GM12872 (cell line): ENCODE measurements around the gene SLC35B4.

Experiments used
- CTCF ChIP-seq: IDR thresholded peaks from 3 replicates; pipeline ENCODE4 v1.5.1; 2011; ENCODE audit warnings: low read depth, mild to moderate bottlenecking, low read length, moderate library complexity; ENCODE audit not compliant: insufficient read depth

Gene SLC35B4

GRCh38 chr7:134343796-134344195 lies 27.1 kb upstream of the SLC35B4 start:
- TF ChIP-seq CTCF = no peak

GRCh38 chr7:134343136-134343535 lies 26.4 kb upstream of the SLC35B4 start:
- TF ChIP-seq CTCF = no peak

GRCh38 chr7:134339475-134339874 lies 22.7 kb upstream of the SLC35B4 start:
- TF ChIP-seq CTCF = no peak

GRCh38 chr7:134337980-134338379 lies 21.2 kb upstream of the SLC35B4 start:
- TF ChIP-seq CTCF = no peak

- no peak for TF ChIP-seq CTCF
These were observed 17.7 kb upstream of the SLC35B4 start for GRCh38 chr7:134334408-134334807.

- TF ChIP-seq CTCF = no peak
These were observed 17.2 kb upstream of the SLC35B4 start for GRCh38 chr7:134333943-134334342.

- TF ChIP-seq CTCF = no peak
These were observed 16.2 kb upstream of the SLC35B4 start for GRCh38 chr7:134332892-134333291.

GRCh38 chr7:134331393-134331792 lies 14.7 kb upstream of the SLC35B4 start:
- no peak for TF ChIP-seq CTCF
